Breast epithelium (tissue), 3 donors: ENCODE measurements around the gene ZNF783.

Experiments used
- CTCF ChIP-seq, 3 donors: fragments of 450-650 bp; IDR thresholded peaks; one replicate each; pipeline ENCODE4 v1.5.1; 2016 to 2017; ENCODE audit warnings: antibody characterized with exemption in 3 of 3, mild to moderate bottlenecking in 3 of 3, moderate library complexity in 3 of 3
- POLR2A ChIP-seq: fragments of 450-650 bp; IDR thresholded peaks from one replicate; pipeline ENCODE4 v1.6.1; 2016; ENCODE audit warnings: antibody characterized with exemption, mild to moderate bottlenecking, moderate library complexity

- no peak for TF ChIP-seq CTCF (IDR thresholded peaks at IDR 0.05)
- no peak for TF ChIP-seq POLR2A
Observed at GRCh38 chr7:149325248-149325647, 63.3 kb downstream of the ZNF783 start.
